Left cardiac atrium (tissue), 4 donors: ENCODE results near the gene KIF7. TPM values are rescaled to one million over a fixed set of nuclear protein-coding genes. Genes with fewer than 3 reads are reported as not detected.
"Not testable (repeated sequence)": the region's sequence is repeated elsewhere in the genome, so short reads cannot be mapped to it uniquely, and the experiment has no call there.

ENCODE experiments used
- ATAC-seq, 2 donors: fragments of 200-7000 bp; cut with Tn5 transposase; one replicate each; pipeline ENCODE4 v1.9.1; 2020; ENCODE audit warnings: mild to moderate bottlenecking in 2 of 2, moderate library complexity in 2 of 2
- DNase-seq: peaks from one replicate; pipeline ENCODE4 v3.0.0-alpha.2; 2020
- intact Hi-C, 2 donors: fragments of 100-400 bp; cut with DNase I; formaldehyde crosslinking; loops; one replicate each; pipeline versions ENCODE4 v1.14.1 to v1.15.1; 2022 to 2023
- total RNA-seq, 2 donors: library from RNA; stranded (reverse); fragmentation: NEBNext Ultra II Directional; extraction: Animal tissue kit (Norgen Biotek cat#: 25700); gene quantifications; one replicate each; pipeline ENCODE4 v1.2.1, GENCODE V29; 2021
- donor health status: DM: no; HTN: yes; CAD: no.
- donor health status: DM: no; HTN: yes; CAD: no; lungs with severe emphysema.
- donor health status: DM: yes; HTN: yes; CAD: no.
- donor health status: Dilated cardiomyopathy.

The KIF7 gene
- total RNA-seq, 2 donors from 2014 or later, result 2.4 to 4.8 TPM

DNA sequence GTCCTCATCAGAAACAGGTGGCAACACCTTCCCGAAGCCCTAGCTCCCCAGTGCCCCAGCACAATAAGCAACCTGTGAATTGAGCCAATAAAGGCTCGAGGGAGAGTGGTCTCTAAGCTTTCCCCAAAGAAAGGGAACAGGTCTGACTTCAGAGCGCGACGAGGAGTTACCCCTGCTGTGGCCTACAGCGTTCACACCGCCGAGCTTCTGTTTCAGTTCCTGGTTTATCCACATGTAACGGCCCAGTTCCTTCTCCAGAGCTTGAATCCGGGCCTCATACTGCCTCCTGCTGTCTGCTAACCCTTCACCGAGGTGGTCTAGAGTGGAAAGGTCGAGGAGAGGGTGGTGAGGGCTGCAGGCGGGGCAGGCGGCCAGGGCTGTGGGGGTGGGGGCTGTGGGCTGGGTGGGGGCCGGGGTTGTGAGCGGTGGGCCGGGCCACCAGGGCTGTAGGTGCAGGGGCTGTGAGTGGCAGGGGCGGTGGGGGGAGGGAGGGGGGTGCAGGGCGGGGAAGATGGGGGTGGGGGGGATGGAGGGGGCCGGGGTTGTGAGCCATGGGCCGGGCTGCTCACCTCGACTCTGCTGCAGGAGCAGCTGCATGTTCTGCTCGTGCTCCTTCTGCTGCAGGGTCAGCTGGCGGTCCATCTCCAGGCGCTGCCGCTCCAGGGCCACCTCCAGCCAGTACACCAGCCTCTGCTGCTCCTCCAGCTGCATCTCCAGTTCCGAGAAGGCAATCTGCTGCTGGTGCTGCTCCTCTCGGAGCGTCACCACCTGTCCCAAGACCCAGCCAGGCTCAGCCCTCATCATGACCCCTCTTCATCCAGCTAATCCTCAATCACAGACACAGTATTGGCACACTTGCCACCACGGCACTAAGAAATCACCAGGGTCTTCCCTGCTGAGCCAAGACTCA lies 26.2 kb downstream of the KIF7 start:
- no peak for DNase-seq
- intact Hi-C loops, result no loop called here
- ATAC-seq, result no peak

DNA sequence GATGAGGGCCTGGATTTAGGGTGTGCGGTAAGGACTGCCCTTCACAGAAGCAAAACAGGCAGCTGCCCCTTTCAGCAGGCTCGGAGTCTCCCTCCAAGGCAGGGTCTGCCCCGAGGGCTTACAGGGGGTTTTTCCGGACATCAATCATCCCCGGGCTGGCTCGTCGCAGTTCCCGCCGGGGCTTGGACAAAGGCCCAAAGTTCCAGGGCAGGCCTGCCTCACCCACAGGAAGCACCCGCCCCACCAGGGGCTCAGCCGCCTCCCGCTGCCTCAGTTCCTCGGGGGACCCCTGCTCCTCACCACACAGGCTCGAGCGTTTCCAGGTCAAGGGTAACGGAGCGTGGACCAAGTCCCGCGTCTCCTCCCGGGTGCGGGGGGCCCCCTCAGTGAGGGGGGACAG lies 27.0 kb downstream of the KIF7 start:
- no peak for DNase-seq
- intact Hi-C loops, result no loop called here
- no peak for ATAC-seq

DNA sequence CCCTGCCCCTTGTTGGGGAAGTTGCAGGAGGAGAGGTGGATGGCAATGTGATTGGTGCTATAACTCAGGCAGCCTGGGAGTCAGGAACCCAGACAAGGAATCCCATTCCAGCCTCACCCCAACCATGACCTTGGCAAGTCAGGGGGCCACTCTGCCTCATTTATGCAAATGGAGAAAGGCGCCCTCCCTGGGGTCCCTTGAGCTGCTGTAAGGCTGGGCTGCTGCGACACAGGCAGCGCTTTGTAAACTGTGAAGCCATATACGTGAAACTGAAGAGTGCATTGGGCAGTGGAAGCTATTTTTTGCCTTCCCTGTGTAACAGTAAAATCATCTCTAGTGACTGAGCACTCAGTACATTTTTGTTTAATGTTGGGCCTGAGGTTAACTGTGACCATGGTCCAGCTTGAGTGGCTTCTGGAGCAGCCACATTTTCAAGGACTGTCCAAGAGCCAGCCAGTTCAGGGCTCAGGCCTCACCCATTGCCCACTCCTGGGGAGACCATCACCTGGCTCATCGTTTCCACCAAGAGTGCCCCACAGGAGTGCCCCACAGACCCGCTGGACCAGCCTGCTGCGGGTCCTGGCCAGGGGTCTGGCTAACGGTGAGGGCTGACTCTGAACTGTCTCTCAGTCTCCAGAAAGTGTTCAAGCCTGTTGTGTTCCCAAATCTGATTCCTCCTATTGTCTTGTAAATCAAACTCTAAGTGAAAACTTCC lies 27.9 kb downstream of the KIF7 start:
- ATAC-seq, result no peak
- no peak for DNase-seq
- intact Hi-C loops, result no loop called here

DNA sequence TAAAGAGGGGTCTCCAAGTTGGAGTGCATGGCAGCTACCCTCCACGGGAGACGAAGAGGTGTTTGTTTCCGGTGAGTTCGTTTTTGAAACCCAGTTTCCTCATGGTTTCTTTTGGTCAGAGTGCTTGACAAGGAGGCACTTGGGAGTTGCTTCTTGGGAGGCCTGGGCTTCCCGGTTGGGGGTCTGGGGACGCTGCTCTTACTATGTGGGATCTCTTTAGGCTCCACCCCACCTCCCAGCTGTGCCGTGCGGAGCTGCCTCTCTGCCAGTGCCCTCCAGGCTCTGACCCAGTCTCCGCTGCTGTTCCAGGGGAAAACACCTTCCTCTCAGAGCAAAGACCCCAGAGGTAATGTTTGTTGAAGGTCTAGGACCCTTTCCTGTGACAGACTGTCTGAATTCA lies 29.6 kb downstream of the KIF7 start:
- ATAC-seq (no peak), DNase-seq (no peak)
- intact Hi-C loops, result no loop called here

DNA sequence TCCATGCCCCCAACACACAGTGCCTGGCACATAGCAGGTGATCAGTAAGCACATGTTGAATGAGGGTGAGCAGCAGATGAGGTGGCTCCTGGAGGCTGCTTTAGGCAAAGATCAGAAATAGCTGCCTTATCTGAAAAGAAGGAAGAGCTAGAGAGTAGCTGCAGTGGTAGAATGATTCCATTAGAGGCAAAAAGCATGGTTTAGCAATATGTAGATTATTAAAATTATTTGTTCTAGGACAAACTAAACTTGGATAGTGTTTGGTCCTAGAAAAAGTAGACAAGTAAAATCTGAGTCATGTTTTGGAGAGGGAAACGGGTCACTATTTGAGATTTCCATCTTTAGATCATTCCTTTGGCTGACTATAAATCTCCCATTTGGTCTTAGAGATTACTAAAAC lies 32.1 kb downstream of the KIF7 start:
- DNase-seq (no peak), ATAC-seq (no peak)
- intact Hi-C loops, result no loop called here

DNA sequence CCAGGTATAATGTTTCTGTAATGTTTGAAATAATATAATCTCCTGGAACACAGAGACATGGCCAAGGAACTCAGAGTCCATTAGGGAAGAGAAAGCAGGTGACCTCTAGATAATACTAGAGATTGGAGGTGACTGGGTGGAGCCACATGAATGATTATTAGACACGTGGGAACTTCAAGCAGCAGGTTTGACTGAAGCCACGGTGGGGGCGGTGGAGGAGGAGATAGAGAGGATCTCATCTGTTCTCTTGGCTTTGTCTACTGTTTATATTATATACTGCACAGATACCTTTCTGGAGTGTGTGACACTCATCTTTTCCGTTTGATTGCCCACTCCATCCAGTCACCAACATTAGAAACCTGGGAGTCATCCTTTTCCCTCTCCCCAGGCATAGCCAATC lies 33.7 kb downstream of the KIF7 start:
- no peak for ATAC-seq
- intact Hi-C loops, result no loop called here
- no peak for DNase-seq

DNA sequence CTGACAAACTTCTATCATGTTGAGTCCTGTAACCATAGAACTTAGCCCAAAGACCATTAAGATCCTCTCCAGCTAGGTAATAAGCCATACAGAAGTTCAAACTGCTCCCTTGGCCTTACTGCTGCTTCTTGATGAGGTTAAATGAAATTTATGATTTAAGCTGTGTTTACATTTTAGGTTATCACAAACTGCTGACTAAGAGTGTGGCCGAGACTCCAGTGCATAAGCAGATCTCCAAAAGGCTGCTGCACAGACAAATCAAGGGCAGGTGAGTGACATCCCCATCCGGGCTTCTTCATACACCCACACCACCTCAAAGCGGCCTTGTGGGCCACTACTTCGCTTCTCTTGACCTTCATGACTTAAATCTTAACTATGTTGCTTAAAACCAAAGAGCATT lies 39.0 kb downstream of the KIF7 start:
- intact Hi-C loops, result no loop called here
- DNase-seq, result no peak

DNA sequence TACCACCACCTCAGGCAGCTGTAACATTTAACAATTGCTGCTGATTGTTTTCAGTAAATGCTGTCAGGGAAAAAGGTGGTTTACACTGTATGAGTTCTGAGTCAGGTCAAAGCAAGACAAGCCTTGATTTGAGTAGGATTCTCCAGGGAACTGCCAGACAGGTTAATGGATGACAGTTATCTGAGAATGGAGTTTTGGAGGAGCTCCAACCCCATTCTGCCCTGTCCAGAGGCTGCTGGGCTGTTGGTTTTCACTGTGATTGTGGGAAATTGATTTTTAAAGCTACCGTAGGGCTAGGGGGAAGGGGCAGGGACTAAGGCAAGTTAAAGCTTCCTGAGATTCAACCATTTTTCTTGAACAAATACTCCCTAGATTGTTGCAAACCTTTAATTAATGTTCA lies 40.1 kb downstream of the KIF7 start:
- intact Hi-C loops, result no loop called here
- no peak for ATAC-seq
- DNase-seq, result no peak

More for the DNA sequence above, 39.0 kb downstream of the KIF7 start:
- no peak for ATAC-seq

DNA sequence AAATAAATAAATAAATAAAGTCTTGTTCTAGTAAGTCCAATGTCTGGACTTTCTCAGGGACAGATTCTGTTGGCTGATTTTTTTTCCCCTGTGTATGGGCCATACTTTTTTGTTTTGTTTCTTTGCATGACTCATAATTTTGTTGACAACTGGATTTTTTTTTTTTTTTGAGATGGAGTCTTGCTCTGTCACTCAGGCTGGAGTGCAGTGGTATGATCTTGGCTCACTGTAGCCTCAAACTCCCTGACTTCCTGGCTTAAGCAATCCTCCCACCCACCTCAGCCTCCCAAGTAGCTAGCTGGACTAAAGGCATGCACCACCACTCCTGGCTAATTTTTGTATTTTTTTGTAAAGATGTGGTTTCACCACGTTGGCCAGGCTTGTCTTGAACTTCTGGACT lies 41.1 kb downstream of the KIF7 start:
- intact Hi-C loops, result no loop called here
- DNase-seq (no peak), ATAC-seq (no peak)

DNA sequence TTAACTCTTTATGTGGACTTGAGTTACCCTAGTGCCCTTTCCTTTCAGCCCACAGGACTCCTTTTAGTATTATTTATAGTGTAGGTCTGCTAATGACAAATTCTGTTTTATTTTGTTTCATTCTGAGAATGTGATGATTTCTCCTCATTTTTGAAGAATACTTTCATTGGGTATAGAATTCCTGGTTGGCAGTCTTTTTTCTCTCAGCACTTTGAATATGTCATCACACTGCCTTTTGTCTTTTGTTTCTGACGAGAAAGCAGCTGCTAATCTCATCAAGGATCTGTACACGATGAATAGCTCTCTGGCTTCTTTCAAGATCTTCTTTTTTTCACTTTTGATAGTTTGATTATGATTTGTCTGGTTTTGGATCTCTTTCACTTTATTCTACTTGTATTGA lies 42.2 kb downstream of the KIF7 start:
- ATAC-seq, result no peak
- intact Hi-C loops, result no loop called here
- DNase-seq, result no peak

DNA sequence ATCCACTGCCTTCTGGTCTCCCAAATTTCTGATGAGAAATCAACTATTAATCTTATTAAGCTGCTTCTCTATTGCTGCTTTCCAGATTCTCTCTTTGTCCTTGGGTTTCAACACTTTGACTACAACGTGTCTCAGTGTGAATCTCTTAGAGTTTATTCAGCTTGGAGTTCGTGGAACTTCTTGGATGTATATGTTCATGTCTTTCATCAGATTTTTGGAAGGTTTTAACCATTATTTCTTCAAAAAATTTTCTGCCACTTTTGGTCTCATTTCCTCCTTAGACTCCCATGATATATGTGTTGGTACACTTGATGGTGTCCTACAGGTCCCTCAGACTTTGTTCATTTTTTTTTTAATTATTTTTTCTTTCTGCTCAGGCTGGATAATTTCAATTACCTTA lies 44.0 kb downstream of the KIF7 start:
- ATAC-seq (no peak), DNase-seq (no peak)
- intact Hi-C loops, result no loop called here

DNA sequence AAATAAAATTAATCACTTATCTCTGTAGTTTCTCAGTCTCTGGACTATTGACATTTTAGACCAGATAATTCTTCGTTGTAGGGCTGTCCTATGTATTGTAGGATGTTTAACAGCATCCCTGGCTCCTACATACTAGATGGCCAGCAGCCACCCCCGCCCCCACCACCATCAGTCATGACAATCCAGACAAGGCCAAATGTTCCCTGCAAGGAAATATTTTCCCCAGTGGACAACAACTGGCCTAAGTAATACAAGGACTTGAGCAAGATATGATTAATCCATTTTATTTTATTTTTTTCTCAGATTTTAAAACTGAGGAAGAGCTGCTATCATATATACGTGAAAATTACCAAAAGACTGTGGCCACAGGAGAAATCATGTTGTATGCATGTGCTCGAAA lies 56.2 kb downstream of the KIF7 start:
- no peak for ATAC-seq

DNA sequence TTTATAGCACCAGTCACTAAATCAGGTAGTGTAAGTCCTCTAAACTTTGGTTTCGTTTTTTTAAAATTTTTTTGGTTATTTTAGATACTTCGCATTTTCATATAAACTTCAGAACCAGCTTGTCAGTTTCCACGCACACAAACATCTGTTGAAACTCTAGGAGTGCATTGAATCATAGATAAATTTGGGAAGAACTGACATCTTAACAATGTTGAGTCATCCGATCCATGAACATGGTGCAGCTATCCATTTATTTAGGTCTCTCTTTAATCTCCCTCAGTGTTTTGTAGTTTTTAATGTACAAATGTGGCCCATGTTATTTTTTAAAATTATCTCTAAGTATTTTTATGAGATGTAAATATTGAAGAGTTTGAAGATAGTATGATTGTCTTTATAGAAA lies 62.2 kb downstream of the KIF7 start:
- intact Hi-C loops, result no loop called here
- ATAC-seq, result no peak
- no peak for DNase-seq

More for the DNA sequence above, 56.2 kb downstream of the KIF7 start:
- intact Hi-C loops, result no loop called here
- no peak for DNase-seq

DNA sequence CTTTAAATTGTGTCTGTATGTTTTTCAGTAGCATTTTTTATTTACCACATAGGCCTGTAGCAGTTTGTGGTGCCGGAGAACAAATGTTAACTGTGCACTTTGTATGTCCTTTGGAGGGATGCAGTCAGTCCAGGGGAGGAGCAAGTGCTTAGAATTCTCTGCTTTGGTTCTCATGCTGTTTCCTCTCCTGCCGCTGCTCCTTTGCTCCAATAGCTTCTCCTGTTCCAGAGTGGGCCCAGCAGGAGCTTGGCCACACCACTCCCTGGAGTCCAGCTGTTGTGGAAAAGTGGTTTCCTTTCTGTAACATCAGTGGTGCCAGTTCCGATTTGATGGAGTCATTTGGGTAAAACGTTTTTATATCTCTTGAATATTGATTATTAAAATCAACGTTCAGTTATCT lies 63.4 kb downstream of the KIF7 start:
- no peak for ATAC-seq
- DNase-seq, result no peak
- intact Hi-C loops, result no loop called here

DNA sequence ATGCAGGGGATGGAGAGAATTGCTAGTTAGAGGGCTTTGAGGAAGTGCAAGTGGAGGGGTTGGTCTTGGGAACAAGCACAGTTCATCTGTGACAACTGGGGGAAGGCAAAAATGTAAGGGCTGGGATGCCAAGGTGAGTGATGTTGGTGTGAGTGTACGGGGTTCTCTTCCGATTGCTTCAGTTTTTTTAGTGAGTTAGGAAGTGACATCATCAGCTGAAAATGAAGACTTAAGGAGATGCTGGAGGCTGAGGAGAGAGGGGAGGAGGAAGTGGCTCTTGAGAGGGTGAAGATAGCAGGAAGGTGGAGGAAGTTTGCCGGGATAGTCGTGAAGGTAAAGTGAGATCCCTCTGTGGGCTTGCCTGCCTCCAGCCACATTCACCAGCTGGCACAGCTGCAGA lies 67.3 kb downstream of the KIF7 start:
- DNase-seq (no peak), ATAC-seq (no peak)
- intact Hi-C loops, result no loop called here

DNA sequence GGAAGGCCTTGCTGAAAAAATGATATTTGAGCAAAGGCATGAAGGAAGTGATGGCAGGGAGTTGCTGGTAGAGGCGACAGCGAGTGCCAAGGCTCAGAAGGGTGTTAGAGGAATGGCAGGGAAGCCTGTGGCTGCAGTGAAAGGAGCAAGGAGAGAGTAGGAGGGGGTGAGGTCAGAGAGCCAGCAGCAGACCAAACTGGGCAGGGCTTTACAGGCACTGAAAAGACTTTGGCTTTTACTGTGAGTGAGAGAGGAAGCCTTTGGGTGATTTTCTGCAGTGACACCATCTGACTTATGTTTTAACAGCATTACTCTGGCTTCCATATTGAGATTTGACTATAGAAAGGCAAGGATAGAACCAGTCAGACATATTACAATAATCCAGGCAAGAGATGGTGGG lies 68.6 kb downstream of the KIF7 start:
- intact Hi-C loops, result no loop called here
- ATAC-seq (no peak), DNase-seq (no peak)

DNA sequence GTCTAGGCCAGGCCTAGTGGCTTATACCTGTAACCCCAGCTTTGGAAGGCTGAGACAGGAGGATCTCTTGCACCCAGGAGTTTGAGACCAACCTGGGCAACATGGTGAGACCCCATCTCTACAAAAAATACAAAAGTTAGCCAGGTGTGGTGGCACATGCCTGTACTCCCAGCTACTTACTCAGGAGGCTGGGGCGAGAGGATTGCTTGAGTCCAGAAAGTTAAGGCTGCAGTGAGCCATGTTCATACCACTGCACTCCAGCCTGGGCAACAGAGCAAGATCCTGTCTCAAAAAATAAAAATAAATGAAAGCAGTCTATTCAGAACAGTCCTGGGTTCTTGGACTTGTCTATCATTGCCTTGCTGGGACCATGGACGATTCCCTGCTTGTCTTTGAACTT lies 74.5 kb downstream of the KIF7 start:
- intact Hi-C loops, DNase-seq, ATAC-seq: not testable (repeated sequence)

DNA sequence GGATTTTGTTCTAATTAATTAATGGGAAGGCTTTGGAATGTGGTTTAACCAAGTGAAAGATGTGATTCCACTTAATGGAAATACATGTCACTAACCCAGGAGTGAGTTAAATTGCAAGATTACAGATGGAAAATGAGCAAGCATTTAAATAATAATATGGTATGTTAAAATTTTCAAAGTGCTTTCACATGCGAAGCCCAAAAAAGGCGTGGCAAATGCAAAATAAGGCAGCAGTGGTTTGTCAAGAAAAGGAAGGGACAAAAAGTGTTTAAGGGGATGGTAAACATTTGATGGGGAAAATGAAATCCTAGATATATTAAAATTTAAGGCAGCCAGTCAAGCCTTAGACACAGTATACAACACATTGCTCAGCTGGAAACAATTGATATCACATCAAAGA lies 77.1 kb downstream of the KIF7 start:
- no peak for DNase-seq
- intact Hi-C loops, result no loop called here
- no peak for ATAC-seq
